Activated CD8-positive, alpha-beta memory T cell treated with anti-CD3 and anti-CD28 coated beads, Interleukin-2, amount 50 U/mL, for 1 hour (primary cell): Measurements from ENCODE around the gene WNT3.

ENCODE experiments used
- DNase-seq: peaks from one replicate; pipeline ENCODE4 v3.0.0-alpha.2; 2020; ENCODE audit errors: extremely low read depth

The WNT3 gene

DNA sequence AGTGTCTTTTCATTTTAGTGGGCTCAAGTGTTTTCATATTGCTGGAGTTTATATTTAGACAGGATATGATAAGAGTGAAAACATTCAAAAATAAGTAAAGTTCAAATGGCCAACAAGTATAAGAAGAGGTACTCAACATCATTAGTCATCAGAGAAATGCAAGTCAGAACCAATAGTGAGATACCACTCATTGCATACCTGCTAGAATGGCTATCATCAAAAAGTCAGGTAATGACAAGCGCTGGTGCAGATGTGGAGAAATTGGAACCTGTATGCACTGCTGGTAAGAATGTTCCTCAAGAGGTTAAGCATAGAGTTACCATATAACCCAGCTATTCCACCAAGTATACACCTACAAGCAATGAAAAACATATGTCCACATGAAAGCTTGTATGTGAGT lies 87.8 kb downstream of the WNT3 start:
- DNase-seq: no peak

DNA sequence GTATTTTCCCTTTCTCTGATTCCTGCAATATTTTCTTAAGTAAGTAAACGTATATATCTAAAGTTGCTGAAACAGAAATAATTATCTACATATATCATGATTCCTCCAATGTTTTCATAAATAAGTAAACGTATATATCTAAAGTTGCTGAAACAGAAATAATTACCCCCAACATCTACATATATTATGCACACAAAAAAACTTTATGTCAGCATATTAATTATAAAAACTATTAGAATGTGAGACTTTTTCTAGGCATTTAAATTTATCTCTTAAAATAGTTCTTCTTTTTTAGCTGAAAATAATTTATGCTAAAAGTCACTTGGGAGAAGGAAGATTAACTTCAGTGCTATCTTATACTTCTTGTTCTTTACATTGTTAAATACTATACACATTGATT lies 88.5 kb downstream of the WNT3 start:
- no peak for DNase-seq

DNA sequence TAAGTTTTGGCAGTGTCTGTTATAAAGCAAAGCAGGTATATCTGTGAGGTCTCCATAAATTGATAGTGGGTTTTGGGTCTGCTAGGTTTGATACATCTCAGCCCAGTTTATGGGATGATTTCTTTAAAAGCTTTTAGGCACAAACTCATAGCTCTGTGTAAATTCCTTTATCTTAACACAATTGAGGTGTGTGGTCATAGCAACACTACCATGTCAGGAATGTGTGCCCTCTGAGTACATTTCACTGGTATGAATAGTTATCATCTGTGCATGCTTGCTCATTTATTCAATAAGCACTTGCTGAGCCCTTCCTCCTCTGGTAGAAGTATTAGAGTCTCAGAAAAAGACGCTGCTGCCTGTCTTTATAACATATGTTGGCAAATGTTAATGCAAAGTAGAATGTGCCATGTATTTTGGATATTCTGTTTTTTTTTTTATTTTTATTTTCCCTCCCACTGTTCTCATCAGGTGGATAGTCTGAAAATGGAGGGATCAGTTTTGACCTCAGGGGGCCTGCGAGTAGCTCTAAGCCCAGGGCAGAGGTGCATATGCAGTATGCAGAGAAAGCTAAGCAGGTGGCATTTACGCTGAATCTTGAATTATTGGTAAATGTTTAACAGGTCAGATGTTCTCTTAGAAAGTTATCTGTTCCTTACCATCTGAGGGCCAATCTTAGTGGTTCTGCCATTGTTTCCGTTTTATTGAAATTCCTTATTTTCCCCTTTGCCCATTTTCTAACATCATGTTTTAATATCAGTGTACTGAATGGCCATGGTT lies 90.7 kb downstream of the WNT3 start:
- no peak for DNase-seq

DNA sequence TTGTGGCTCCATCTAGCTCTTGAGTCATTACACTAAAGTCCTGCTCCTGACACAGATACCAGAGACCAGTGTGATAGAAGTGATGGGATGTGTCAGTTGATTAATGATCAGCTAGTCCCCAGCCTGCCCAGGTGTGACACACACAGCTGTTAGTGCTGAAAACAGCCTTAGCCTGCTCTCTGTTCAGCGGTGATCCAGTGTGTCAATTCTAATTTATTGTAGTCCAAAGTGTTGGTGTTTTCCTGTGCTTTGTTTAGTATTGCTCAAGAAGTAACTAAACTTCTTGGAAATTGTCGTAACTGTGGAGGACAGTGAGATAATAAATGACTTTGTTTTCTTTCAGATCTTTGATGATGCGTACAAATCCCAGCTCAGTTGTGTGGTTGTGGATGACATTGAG lies 92.3 kb downstream of the WNT3 start:
- DNase-seq: no peak

DNA sequence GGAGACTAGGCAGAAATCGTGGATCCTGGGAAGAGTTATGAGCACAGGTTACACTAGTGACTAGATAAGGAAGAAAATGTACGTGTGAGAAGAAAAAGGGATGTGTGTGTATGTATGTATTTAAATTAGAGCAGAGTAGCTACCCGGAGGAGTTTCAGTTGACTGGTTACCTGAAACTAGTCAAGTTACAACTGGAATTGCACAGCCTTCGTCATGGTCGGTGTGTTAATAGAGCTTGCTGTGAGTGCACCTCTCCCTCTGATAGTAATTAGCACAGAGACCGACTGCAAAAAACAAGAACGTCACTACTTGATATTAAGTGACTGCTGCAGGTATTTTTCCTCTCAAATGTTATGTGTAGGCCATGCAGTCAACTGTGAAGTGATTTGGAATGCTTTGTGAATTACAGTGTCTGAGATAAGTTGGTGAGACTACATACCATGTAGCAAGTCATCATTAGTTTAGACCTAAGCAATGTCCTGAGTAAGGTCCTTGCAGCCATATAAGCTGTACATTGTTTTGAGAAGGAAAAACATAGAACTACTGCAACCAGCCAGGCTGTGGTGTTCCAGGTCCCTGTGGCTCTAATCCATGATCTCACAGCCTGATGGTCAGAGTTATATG lies 95.7 kb downstream of the WNT3 start:
- no peak for DNase-seq

DNA sequence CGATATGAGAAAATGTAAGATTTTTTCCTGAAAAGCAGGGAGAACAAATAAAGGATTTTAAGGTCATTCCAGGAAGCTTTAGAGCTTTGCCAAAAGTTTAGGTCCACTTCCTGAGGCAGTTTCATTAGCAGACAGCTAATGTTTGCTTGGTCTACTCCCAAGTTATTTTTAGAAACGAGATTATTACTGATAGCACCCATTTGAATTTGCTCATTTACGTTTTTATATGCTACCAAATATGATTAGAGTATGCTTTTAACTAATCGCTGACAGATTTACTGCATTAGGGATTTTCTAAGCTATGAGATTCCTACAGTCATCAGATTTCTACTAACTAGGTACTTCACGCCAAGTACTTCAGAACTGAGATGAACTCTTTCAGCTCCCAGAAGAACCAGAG lies 98.1 kb downstream of the WNT3 start:
- no peak for DNase-seq

DNA sequence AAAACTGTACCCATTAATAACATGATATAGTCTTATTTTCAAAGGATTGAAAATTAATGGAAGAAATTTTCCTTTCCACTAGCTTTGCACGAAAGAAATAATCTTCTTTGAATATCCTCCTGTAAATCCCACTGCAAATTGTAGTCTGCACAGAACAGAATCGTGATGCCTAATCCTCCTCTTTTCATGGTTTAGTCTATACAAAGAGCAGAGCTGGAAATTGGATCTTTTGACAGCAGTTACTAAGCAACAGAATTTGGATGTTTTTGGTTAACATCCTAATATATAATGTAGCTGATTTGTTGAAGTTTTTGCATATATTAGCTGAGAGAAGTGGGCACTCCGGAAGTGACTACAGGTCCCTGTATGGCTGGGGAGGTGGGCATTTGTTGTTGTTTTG lies 98.6 kb downstream of the WNT3 start:
- DNase-seq: no peak

DNA sequence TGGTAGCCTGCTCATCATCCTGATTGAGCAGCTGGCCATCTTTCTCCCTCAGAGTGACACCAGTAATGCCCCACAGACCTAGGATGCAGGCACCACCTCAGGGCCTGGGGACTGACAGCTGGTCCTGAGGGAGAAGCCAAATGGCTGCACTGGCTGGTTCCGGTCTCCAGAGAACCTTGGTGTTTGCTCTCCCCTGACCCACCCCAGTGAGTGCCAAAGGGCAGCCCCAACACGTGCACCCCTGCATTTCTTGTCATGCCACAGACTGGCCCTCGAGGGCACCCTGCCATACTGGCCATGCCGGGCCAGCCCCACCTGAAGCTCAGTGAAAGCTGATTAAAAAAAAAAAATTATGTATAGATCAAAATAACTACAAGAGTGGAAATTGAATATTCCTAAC lies 100.5 kb downstream of the WNT3 start:
- DNase-seq: no peak
